GM12878 (cell line): ENCODE results near the gene DIP2C. TPM values are rescaled to one million over a fixed set of nuclear protein-coding genes. Genes with fewer than 3 reads are reported as not detected.

Source experiments
- ATAC-seq: fragments of 200-7000 bp; cut with Tn5 transposase; 3 replicates; pipeline ENCODE4 v1.9.1; 2020; ENCODE audit warnings: mild to moderate bottlenecking, moderate library complexity
- BruUV-seq: library from RNA; stranded (reverse); fragments of 400-500 nt; replicated peaks from 2 replicates; lab custom pipeline; 2021; lab: Mats Ljungman, UMichigan
- CTCF ChIA-PET: fragments of 300-600 bp; sonication (Branson Sonifier 250); formaldehyde crosslinking; extraction: SDS; loops from one replicate; lab custom pipeline; 2021; ENCODE audit warnings: inconsistent platforms; lab: Yijun Ruan, JAX
- POLR2A ChIA-PET: fragments of 350-600 bp; formaldehyde crosslinking; extraction: SDS; loops from one replicate; lab custom pipeline; 2021; ENCODE audit warnings: inconsistent platforms; lab: Charles Lee
- RAD21 ChIA-PET: fragments of 300-600 bp; sonication (Branson Sonifier 250); formaldehyde crosslinking; loops from one replicate; lab custom pipeline; 2023; ENCODE audit warnings: antibody characterized with exemption; ENCODE audit not compliant: unreplicated experiment; lab: Charles Lee
- SMC1A ChIA-PET: fragments of 300-600 bp; sonication (Branson Sonifier 250); formaldehyde crosslinking; loops from one replicate; lab custom pipeline; 2023; ENCODE audit not compliant: unreplicated experiment, uncharacterized antibody; lab: Charles Lee
- DNase-seq: peaks from one replicate; pipeline ENCODE4 v3.0.0-alpha.2; 2011; ENCODE audit warnings: low read depth, low spot score
- FAIRE-seq: peaks from 3 replicates; lab custom pipeline; 2011; peaks lifted over from hg19 to GRCh38; lab: Jason Lieb, UNC
- H2AFZ ChIP-seq: 2 replicates; pipeline ENCODE4 v1.6.0; 2011; ENCODE audit warnings: low read depth, low read length, control low read depth; ENCODE audit not compliant: control insufficient read depth
- H3K27ac ChIP-seq: 2 replicates; pipeline ENCODE4 v1.5.1; 2011; ENCODE audit warnings: control low read depth; ENCODE audit not compliant: control insufficient read depth, insufficient read depth
- H3K27me3 ChIP-seq, 2 experiments: replicated peaks in 1 of 2; 2 replicates each; pipeline versions ENCODE4 v1.6.0 to v1.6.1; 2011; ENCODE audit warnings: low read length in 1 of 2; ENCODE audit not compliant: control insufficient read depth in 2 of 2, insufficient read depth in 2 of 2
- H3K36me3 ChIP-seq, 2 experiments: 2 replicates each; pipeline ENCODE4 v1.5.1; 2011; ENCODE audit warnings: low read length in 1 of 2; ENCODE audit not compliant: control insufficient read depth in 2 of 2, insufficient read depth in 2 of 2
- H3K4me1 ChIP-seq: 2 replicates; pipeline ENCODE4 v1.6.1; 2011; ENCODE audit warnings: mild to moderate bottlenecking, low read length, moderate library complexity, mixed read lengths; ENCODE audit not compliant: control insufficient read depth, insufficient read depth
- H3K4me2 ChIP-seq: 2 replicates; pipeline ENCODE4 v1.6.0; 2011; ENCODE audit warnings: control low read depth; ENCODE audit not compliant: control insufficient read depth, insufficient read depth
- H3K4me3 ChIP-seq: fragments of 200-600 bp; sonication (generic); 2 replicates; pipeline ENCODE4 v1.5.1; 2016
- H3K79me2 ChIP-seq: 2 replicates; pipeline ENCODE4 v1.6.0; 2011; ENCODE audit warnings: low read length; ENCODE audit not compliant: control insufficient read depth, insufficient read depth
- H3K9ac ChIP-seq: 2 replicates; pipeline ENCODE4 v1.8.0; 2011; ENCODE audit warnings: low read length, control low read depth, mixed read lengths; ENCODE audit not compliant: control insufficient read depth, insufficient read depth
- H3K9me3 ChIP-seq: replicated peaks from 3 replicates; pipeline ENCODE4 v1.5.1; 2011; ENCODE audit warnings: mild to moderate bottlenecking, low read length; ENCODE audit not compliant: control insufficient read depth, insufficient read depth
- H4K20me1 ChIP-seq: 2 replicates; pipeline ENCODE4 v1.6.0; 2011; ENCODE audit not compliant: control insufficient read depth, insufficient read depth
- BHLHE40 ChIP-seq, 2 experiments: fragments of 450-650 bp in 1 of 2; IDR thresholded peaks; 2 replicates each; pipeline ENCODE4 v1.6.1; 2011 to 2017; ENCODE audit warnings: low read depth in 2 of 2, borderline replicate concordance in 1 of 2, improper control_type of control experiment in 1 of 2, low read length in 1 of 2, mild to moderate bottlenecking in 1 of 2
- CEBPB ChIP-seq, 2 experiments: fragments of 150-350 bp in 1 of 2; IDR thresholded peaks; 2 replicates each; pipeline ENCODE4 v1.6.1; 2012 to 2014; ENCODE audit warnings: low read depth in 2 of 2, low read length in 2 of 2, borderline replicate concordance in 1 of 2, inconsistent platforms in 1 of 2
- CEBPZ ChIP-seq: fragments of 150-350 bp; IDR thresholded peaks from 2 replicates; pipeline ENCODE4 v1.6.1; 2016; ENCODE audit warnings: low read depth, low read length
- CREM ChIP-seq: IDR thresholded peaks from 2 replicates; pipeline ENCODE4 v1.6.1; 2014; ENCODE audit warnings: antibody characterized with exemption, low read depth
- PAX5 ChIP-seq: IDR thresholded peaks from 2 replicates; pipeline ENCODE4 v1.6.1; 2011; ENCODE audit warnings: low read depth, low read length, borderline replicate concordance
- WGBS: methylation state at CpG from one replicate; pipeline ENCODE4 v1.1.6; 2016; ENCODE audit warnings: low lambda C conversion rate; ENCODE audit not compliant: insufficient replicate concordance, insufficient coverage; ENCODE audit errors: missing lambda C conversion rate; 5-methylcytosine and 5-hydroxymethylcytosine counted together
- in situ Hi-C: fragments of 300-500 bp; cut with MboI; formaldehyde crosslinking; loops from 9 replicates; pipeline ENCODE4 v1.14.3; 2018; ENCODE audit warnings: mixed read lengths
- intact Hi-C: fragments of 100-400 bp; cut with micrococcal nuclease; formaldehyde crosslinking; loops from one replicate; pipeline ENCODE4 v1.14.2; 2022; ENCODE audit not compliant: unreplicated experiment
- polyA plus RNA-seq, 11 experiments: library from polyadenylated mRNA; depleted of rRNA in 4 of 11; unstranded in 6 of 11; stranded (reverse) in 5 of 11; fragments of >200 nt; fragmentation: Nextera tagmentation in 4 of 11; fragmentation: Illumina TruSeq in 1 of 11; extraction: Ambion mirVana in 4 of 11; extraction: Trizol in 1 of 11; gene quantifications; 1 replicate in 1 of 11; 2 replicates in 10 of 11; pipeline versions ENCODE4 v1.2.1 to v1.2.3, GENCODE V29; 2011 to 2016; ENCODE audit warnings: inconsistent platforms in 2 of 11, missing spikeins in 2 of 11, low read depth in 1 of 11
- total RNA-seq, 4 experiments: library from RNA; depleted of rRNA in 3 of 4; stranded (reverse); fragments of >200 nt in 3 of 4; fragmentation: Illumina TruSeq in 1 of 4; extraction: Trizol in 1 of 4; gene quantifications; 2 replicates each; pipeline versions ENCODE4 v1.2.1 to v1.2.3, GENCODE V29; 2013 to 2021

The DIP2C gene
- total and polyA plus RNA-seq, 10 of the 15 experiments (the other 5 are each of a cell fraction or from before 2014, with no cell fraction given) = 0.01 to 0.10 (median 0.06) TPM

DNA sequence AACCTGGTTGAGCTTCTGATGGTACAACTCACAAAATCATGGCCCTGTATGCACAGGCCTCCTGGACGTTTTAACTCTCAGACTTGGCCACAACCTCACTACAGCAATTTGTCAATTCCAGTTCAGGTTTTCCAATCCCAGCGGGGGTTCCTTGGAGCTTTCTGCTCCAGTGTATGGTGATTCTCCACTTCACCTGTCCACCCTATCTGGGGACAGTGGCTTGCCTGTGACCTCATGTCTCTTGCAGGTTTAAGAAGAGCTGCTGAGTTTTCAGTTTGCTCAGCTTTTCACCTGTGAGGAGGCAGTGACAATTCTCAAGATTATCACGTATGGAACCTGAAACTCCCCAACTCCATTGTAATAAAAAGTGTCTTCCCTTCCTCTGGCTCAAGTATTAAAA, 254.1 kb downstream of the DIP2C start (continued):
- TF ChIP-seq CEBPZ (no peak), CEBPB (IDR thresholded peaks at IDR 0.05; ENCODE audit: borderline replicate concordance in 1 of 2, low read depth in 2 of 2, low read length in 2 of 2) (no peak), BHLHE40 (IDR thresholded peaks at IDR 0.05; ENCODE audit: borderline replicate concordance in 1 of 2, low read depth in 2 of 2, low read length in 1 of 2) (no peak), CREM (no peak)

- ChIA-PET CTCF (interaction anchor here (1.3 kb wide), 1 partner anchor 15 kb away, joined by 3 read pairs; no protein-coding TSS in a partner anchor), RAD21 (no interaction called here), POLR2A (no interaction called here), SMC1A (interaction anchor here (0.6 kb wide), 1 partner anchor 118 kb away, joined by 3 read pairs; no protein-coding TSS in a partner anchor)
- DNase-seq = no peak
- no peaks in the 10 kb centered on the region for H3K9me3 ChIP-seq
- FAIRE-seq = no peak
- ATAC-seq = no peak
- no peak for TF ChIP-seq PAX5
- in situ Hi-C loops (no loop called here), intact Hi-C loops (no loop called here)
- no peaks in the 10 kb centered on the region for H3K4me1 ChIP-seq
- no peaks in the 10 kb centered on the region for H3K36me3 ChIP-seq
- H3K4me2 ChIP-seq = no peak overlapping the region
- H3K9ac ChIP-seq = no peak overlapping the region
- H3K79me2 ChIP-seq = no peaks in the 10 kb centered on the region
- H2AFZ ChIP-seq = no peak overlapping the region
- WGBS = 46% methylated on average over 2 of the region's 2 CpGs
- H3K27me3 ChIP-seq = 0 out of 4 replicates have a peak, but pooled peaks cover 0 to 2% of the 10 kb centered on the region in 2 experiments
- no peak overlapping the region for H3K27ac ChIP-seq
- no TSS peak for BruUV-seq
- H3K4me3 ChIP-seq = no peak overlapping the region
- H4K20me1 ChIP-seq = no peaks in the 10 kb centered on the region
Measured at GRCh38 chr10:429696-430095, 259.8 kb downstream of the DIP2C start.
